GM12891 (cell line): ENCODE measurements around the gene CPE.

Experiments used
- DNase-seq: peaks from one replicate; pipeline ENCODE4 v3.0.0; 2011; ENCODE audit warnings: low spot score; ENCODE audit not compliant: insufficient read length
- FAIRE-seq: peaks from 2 replicates; lab custom pipeline; 2011; peaks lifted over from hg19 to GRCh38; lab: Jason Lieb, UNC
- PAX5 ChIP-seq: IDR thresholded peaks from 2 replicates; pipeline ENCODE4 v1.6.1; 2011; ENCODE audit warnings: low read length, moderate library complexity, mild to moderate bottlenecking; ENCODE audit not compliant: insufficient read depth, severe bottlenecking
- POLR2A ChIP-seq: IDR thresholded peaks from 2 replicates; pipeline ENCODE4 v1.6.1; 2011; ENCODE audit warnings: low read depth, low read length, control low read depth
- POLR2AphosphoS5 ChIP-seq: IDR thresholded peaks from 2 replicates; pipeline ENCODE4 v1.6.1; 2011; ENCODE audit warnings: low read depth, low read length, control low read depth
- POU2F2 ChIP-seq: IDR thresholded peaks from 2 replicates; pipeline ENCODE4 v1.6.1; 2011; ENCODE audit warnings: low read depth, mild to moderate bottlenecking, control low read depth, low read length, moderate library complexity
- SPI1 ChIP-seq: IDR thresholded peaks from 2 replicates; pipeline ENCODE4 v1.6.1; 2011; ENCODE audit warnings: low read depth, low read length, control low read depth
- TAF1 ChIP-seq: IDR thresholded peaks from 2 replicates; pipeline ENCODE4 v1.6.1; 2011; ENCODE audit warnings: low read depth, low read length, control low read depth

Gene CPE

GRCh38 chr4:165508372-165509120, 129.7 kb downstream of the CPE start:
- no peak for DNase-seq
- no peak for TF ChIP-seq POU2F2
- TF ChIP-seq POLR2AphosphoS5 = no peak
- TF ChIP-seq SPI1 = no peak
- TF ChIP-seq POLR2A = no peak
- TF ChIP-seq PAX5 = no peak
- TF ChIP-seq TAF1 = no peak
- no peak for FAIRE-seq

GRCh38 chr4:165512424-165512823, 133.6 kb downstream of the CPE start:
- TF ChIP-seq SPI1 (no peak), TAF1 (no peak), PAX5 (no peak), POLR2A (no peak), POU2F2 (no peak), POLR2AphosphoS5 (no peak)
- no peak for FAIRE-seq

DNA sequence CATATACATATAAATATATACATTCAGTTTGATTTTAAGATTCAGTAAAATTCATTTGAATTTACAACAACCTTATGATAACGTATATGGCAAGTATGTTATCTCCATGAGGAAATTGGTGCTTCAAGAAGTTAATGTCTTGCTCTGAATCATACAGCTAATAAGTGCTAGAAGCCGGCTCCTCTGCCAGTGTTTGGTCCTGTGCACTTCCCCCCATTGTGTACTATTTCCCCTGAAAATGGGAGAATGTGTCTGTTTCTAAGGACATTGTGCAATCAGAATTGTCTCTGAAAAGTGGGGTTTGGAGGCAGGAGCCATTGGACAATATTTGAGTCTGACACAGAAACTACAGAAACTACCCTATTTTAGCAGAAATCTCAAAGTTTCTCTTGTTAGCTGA, 135.9 kb downstream of the CPE start:
- DNase-seq (no peak), FAIRE-seq (no peak)
- TF ChIP-seq PAX5 (no peak), POLR2A (no peak)

More at GRCh38 chr4:165512424-165512823, 133.6 kb downstream of the CPE start:
- DNase-seq = no peak

DNA sequence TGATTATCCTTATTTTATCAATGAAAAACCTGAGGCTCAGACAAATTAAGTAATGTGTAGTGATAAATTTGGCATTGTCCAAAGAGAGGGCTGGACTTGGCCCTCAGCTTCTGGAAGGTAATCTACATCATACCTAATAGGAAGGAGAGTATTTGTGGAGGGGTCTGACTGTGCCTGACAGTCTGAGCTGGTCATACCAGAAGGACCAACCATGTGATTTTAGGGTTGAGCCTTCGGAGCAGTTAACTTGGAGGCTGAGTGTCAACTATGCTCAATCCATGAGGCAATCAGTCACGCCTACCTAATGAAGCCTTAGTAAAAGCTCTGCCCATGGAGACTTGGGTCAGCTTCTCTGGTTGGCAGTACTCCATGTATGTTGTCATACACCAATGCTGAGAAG, 136.4 kb downstream of the CPE start:
- FAIRE-seq = no peak
- DNase-seq = no peak
- no peak for TF ChIP-seq POLR2AphosphoS5
- TF ChIP-seq TAF1 = no peak
- TF ChIP-seq PAX5 = no peak
- TF ChIP-seq POU2F2 = no peak
- no peak for TF ChIP-seq SPI1
- no peak for TF ChIP-seq POLR2A

GRCh38 chr4:165516281-165516833, 137.5 kb downstream of the CPE start:
- FAIRE-seq (no peak), DNase-seq (no peak)
- TF ChIP-seq POU2F2 (no peak), PAX5 (no peak)

- no peak for FAIRE-seq
- no peak for DNase-seq
- TF ChIP-seq POU2F2 (no peak), TAF1 (no peak), SPI1 (no peak), POLR2A (no peak), PAX5 (no peak), POLR2AphosphoS5 (no peak)
Observed at GRCh38 chr4:165517216-165517615, 138.4 kb downstream of the CPE start.

DNA sequence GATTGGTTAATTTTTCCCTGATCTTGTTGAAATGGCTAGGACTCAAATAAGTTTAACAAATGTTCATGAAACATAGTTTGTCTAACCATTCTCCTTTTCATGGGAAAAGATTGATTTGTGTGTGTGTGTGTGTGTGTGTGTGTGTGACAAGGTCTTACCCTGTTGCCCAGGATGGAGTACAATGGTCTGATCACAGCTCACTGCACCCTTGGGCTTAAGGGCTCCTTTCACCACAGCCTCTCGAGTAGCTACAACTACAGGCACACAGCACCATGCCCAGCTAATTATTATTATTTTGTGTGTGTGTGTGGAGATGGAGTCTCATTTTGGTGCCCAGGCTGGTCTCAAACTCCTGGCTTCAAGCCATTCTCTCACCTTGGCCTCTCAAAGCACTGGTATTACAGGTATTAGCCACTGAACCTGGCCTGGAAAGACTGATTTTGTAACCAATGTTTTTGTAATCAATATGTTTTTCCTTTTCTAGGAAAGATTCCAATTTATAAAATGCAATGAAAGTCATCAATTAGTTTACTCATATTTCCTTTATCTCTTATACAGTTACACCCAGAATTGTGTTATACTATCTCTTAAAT, 139.3 kb downstream of the CPE start:
- TF ChIP-seq PAX5 = no peak
- TF ChIP-seq POLR2A = no peak
- FAIRE-seq = no peak
- no peak for DNase-seq

- FAIRE-seq = no peak
- no peak for TF ChIP-seq SPI1
- no peak for TF ChIP-seq POLR2AphosphoS5
- no peak for TF ChIP-seq POLR2A
- no peak for TF ChIP-seq POU2F2
- no peak for TF ChIP-seq PAX5
- TF ChIP-seq TAF1 = no peak
Observed at GRCh38 chr4:165518686-165519085, 139.9 kb downstream of the CPE start.

GRCh38 chr4:165519591-165519990, 140.8 kb downstream of the CPE start:
- TF ChIP-seq SPI1 (no peak), POLR2A (no peak), POLR2AphosphoS5 (no peak), POU2F2 (no peak), TAF1 (no peak), PAX5 (no peak)
- FAIRE-seq = no peak
- DNase-seq = no peak

More at GRCh38 chr4:165518686-165519085, 139.9 kb downstream of the CPE start:
- no peak for DNase-seq

DNA sequence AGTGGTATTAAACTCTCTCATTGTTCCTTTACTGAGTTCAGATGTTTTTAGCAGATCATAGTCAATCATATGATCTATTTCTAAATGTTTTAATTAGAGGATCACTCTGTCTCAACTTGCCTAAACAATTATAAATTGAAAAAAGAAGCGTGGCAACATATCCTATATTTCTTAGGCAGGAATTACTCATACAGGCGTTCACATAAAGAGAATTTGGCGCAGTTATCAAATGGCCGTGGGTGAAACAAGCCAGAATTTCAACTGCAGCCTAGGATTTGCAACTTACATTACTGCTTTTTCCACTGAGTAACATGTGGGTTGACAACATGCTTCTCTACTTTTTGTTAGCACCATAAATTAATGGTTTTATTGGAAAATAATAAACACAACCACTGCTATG, 141.3 kb downstream of the CPE start:
- FAIRE-seq (no peak), DNase-seq (no peak)
- TF ChIP-seq POU2F2 = no peak
